IPS-18c (cell line): ENCODE measurements around the gene VGF.
"Not testable (repeated sequence)": the region's sequence is repeated elsewhere in the genome, so short reads cannot be mapped to it uniquely, and the experiment has no call there.

Source experiments
- H3K4me3 ChIP-seq: 2 replicates; pipeline ENCODE4 v1.7.0; 2013; ENCODE audit warnings: low read depth, mild to moderate bottlenecking, low read length, moderate library complexity; ENCODE audit not compliant: insufficient read depth
- H3K9me3 ChIP-seq: one replicate; pipeline ENCODE4 v1.6.1; 2013; ENCODE audit warnings: mild to moderate bottlenecking, low read length, moderate library complexity; ENCODE audit not compliant: control insufficient read depth, insufficient read depth

The VGF gene

DNA sequence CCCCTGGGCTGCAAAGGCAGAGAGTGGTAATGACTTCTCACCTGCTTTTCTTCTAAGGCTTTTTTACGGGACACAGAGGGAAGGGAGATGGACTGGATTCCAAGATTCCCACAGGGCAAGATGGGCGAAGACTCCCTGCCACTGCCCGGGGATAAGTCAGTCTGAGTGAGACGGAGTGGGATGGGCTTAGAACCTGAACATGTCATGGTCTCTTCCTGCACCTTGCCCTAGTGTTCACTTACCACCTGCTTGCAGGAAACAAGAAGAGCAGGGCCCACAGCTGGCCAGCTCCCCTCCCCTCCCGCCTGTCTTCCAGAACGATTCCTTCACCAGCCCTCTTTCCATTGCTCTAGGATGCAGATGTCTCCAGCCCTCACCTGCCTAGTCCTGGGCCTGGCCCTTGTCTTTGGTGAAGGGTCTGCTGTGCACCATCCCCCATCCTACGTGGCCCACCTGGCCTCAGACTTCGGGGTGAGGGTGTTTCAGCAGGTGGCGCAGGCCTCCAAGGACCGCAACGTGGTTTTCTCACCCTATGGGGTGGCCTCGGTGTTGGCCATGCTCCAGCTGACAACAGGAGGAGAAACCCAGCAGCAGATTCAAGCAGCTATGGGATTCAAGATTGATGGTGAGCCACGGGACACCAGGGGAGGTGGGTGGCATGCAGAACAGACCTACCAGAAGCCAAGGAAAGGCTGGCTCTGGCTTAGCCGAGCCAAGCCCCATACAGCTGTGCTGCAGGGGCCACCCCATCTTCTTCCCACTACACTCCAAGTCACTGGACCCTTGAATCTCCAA lies 37.1 kb downstream of the VGF start:
- Histone ChIP-seq H3K4me3 (no peak overlapping the region), H3K9me3 (no peaks in the 10 kb centered on the region)

DNA sequence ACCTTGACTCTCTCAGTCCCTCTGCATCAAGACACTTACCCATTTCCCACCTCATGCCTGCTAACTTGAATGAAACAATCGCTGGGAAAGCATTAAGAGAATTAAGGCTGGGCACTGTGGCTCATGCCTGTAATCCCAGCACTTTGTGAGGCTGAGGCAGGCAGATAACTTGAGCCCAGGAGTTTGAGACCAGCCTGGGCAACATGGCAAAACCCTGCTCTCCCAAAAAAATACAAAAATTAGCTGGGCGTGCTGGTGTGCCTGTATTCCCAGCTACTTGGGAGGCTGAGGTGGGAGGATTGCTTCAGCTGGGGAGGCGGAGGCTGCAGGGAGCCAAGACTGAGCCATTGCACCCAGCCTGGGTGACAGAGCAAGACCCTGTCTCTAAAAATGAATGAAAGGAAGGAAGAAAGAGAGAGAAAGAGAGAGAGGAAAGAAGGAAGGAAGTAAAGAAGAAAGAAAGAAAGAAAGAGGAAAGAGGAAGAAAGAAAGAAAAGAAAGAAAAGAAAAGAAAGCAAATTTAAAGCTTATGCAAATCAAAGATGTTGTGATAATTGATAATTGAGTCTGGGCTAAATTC lies 37.8 kb downstream of the VGF start:
- H3K9me3 ChIP-seq, result no peaks in the 10 kb centered on the region
- peak overlapping the region; percentile 31; the same call in 1 of the 2 replicates for H3K4me3 ChIP-seq

DNA sequence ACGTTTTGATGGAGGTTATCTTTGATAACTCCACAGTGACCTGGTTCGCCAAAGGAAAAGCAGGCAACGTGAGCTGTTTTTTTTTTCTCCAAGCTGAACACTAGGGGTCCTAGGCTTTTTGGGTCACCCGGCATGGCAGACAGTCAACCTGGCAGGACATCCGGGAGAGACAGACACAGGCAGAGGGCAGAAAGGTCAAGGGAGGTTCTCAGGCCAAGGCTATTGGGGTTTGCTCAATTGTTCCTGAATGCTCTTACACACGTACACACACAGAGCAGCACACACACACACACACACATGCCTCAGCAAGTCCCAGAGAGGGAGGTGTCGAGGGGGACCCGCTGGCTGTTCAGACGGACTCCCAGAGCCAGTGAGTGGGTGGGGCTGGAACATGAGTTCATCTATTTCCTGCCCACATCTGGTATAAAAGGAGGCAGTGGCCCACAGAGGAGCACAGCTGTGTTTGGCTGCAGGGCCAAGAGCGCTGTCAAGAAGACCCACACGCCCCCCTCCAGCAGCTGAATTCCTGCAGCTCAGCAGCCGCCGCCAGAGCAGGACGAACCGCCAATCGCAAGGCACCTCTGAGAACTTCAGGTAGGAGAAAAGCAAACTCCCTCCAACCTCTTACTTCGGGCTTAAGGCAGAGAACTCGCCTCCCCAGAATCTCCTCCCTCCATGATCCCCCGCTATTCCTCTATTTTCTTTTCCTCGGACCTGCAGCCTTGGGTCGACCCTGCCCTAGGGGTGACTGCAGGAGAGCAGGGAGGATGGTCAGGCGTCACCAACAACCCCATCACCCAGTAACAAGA lies 38.5 kb downstream of the VGF start, which contains the start of gene SERPINE1:
Gene SERPINE1 (plus strand): TSS at position 454 of the 809 bp plus-strand sequence. CDS start 1,290 bp downstream, outside the sequence.
- Histone ChIP-seq H3K4me3 (peak within 1 kb of the TSS; percentile 31; the same call in 1 of the 2 replicates), H3K9me3 (no peaks in the 10 kb centered on the region)

- no peak overlapping the region for H3K4me3 ChIP-seq
These were observed 39.2 kb downstream of the VGF start for GRCh38 chr7:101125989-101126650.

DNA sequence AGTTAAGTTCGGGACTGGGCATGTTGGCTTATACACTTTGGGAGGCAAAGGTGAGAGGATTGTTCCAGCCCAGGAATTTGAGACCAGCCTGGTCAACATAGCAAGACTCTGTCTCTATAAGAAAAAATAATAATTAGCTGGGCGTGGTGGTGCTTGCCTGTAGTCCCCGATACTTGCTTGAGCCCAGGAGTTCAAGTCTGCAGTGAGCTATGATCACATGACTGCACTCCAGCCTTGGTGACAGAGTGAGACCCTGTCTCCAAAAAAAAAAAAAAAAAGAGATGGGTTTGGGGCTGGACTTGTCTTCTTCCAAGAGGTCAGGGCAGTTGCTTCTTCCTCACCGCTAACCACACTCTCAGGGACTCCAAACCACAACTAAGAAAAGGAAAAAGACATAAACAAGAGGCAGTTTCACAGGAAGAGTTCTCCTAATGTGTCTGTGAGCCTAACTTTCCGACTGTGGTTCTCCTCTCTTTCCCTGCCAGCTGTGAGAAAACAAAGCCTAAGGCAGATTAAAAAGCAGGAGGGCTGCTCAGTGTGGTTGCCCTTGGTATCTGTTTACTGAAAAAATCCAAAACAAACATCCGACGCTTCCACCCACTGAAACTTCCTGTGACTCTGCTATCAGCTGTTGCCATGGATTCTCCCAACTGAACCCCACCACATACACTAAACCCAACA lies 40.9 kb downstream of the VGF start:
- no peak overlapping the region for H3K4me3 ChIP-seq

More at GRCh38 chr7:101125989-101126650, 39.2 kb downstream of the VGF start:
- no peaks in the 10 kb centered on the region for H3K9me3 ChIP-seq

GRCh38 chr7:101123703-101124068 lies 41.7 kb downstream of the VGF start:
- H3K9me3 ChIP-seq, result no peaks in the 10 kb centered on the region
- no peak overlapping the region for H3K4me3 ChIP-seq

More for the DNA sequence above, 40.9 kb downstream of the VGF start:
- H3K9me3 ChIP-seq, result no peaks in the 10 kb centered on the region

GRCh38 chr7:101122933-101123702 lies 42.3 kb downstream of the VGF start:
- H3K4me3 ChIP-seq, result no peak overlapping the region
- no peaks in the 10 kb centered on the region for H3K9me3 ChIP-seq

- Histone ChIP-seq H3K4me3 (no peak overlapping the region), H3K9me3 (no peaks in the 10 kb centered on the region)
These were observed 43.1 kb downstream of the VGF start for GRCh38 chr7:101121991-101122932.

DNA sequence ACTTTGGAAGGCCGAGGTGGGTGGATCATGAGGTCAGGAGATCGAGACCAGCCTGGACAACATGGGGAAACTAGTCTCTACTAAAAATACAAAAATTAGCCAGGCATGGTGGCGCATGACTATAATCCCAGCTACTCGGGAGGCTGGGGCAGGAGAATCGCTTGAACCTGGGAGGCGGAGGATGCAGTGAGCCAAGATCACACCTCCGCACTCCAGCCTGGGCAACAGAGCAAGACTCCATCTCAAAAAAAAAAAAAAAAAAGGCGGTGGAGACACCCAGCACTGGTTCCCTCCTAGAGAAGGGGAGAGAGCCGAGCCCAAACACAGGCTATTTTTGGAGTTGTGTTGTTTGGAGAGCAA lies 43.8 kb downstream of the VGF start:
- not testable (repeated sequence) for H3K9me3 ChIP-seq, H3K4me3 ChIP-seq

GRCh38 chr7:101120315-101120714 lies 45.1 kb downstream of the VGF start:
- Histone ChIP-seq H3K4me3 (no peak overlapping the region), H3K9me3 (no peaks in the 10 kb centered on the region)

- H3K9me3 ChIP-seq, result no peaks in the 10 kb centered on the region
- no peak overlapping the region for H3K4me3 ChIP-seq
These were observed 45.5 kb downstream of the VGF start for GRCh38 chr7:101119876-101120275.

DNA sequence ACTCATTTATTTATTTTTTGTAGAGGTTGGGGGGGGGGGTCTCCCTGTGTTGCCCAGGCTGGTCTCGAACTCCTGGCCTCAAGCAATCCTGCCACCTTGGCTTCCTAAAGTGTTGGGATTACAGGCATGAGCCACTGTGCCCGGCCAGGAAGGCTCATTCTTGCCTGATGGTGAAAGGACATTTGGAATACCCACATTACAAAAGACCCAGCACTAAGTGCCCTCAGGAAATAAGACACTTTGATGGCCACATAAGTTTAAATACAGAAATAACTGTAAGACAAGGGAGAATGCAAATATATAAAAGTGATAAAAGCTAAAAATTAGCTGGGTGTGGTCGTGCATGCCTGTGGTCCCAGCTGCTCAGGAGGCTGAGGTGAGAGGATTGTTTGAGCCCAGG lies 46.5 kb downstream of the VGF start:
- no peak overlapping the region for H3K4me3 ChIP-seq

DNA sequence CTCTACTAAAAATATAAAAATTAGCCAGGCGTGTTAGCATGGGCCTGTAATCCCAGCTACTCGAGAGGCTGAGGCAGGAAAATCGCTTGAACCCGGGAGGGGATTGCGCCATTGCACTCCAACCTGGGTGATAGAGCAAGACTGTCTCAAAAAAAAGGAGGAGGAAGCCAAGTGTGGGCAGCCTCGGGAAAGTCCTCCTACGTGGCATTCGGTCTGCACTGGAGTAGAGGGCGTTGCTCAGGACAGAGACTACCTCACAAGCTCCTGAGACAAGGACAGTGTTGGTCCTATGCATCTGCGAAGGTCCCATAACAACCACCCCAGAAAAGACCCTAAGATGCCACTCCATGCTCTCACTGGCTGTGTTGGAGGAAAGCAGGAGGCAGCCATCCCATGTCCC lies 48.5 kb downstream of the VGF start:
- Histone ChIP-seq H3K9me3 (no peaks in the 10 kb centered on the region), H3K4me3 (no peak overlapping the region)

More for the DNA sequence above, 46.5 kb downstream of the VGF start:
- no peaks in the 10 kb centered on the region for H3K9me3 ChIP-seq

DNA sequence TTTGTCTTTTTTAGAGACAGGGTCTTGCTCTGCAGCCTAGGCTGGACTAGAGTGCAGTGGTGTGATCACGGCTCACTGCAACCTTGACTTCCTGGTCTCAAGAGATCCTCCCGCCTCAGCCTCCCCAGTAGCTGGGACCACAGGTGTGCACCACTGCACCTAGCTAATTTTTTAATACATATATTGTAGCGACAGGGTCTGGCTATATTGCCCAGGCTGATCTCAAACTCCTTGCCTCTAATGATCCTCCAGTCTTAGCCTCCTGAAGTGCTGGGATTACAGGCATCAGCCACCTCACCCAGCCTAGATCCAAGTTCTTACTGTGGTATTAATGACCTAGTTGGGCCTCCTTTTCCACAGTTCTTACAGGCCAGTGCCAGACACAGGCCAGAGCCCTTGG lies 50.2 kb downstream of the VGF start:
- no peaks in the 10 kb centered on the region for H3K9me3 ChIP-seq
- H3K4me3 ChIP-seq, result no peak overlapping the region

DNA sequence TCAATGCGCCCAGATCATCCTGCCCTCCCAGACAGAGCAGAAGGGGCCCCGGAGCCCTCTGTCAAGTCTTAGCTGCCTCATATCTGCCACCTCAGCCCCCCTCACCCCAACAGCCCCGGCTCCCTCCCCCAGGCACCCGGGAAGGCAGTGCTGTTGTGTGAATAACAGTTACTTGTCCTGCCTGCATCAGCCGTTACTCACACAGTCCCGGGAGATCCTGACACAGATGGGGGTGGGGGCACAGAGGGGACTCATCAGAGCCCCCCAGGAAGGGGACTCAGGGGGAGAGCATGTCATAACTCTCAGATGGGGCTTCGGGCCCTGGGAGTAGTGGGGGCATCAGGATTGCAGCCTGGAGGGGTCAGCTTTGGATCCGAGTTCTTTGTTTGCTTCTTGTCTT lies 50.9 kb downstream of the VGF start:
- Histone ChIP-seq H3K4me3 (no peak overlapping the region), H3K9me3 (no peaks in the 10 kb centered on the region)
